NCI-H1694 (cell line): ENCODE data around the gene CYSTM1.
"Not testable (repeated sequence)": the region's sequence is repeated elsewhere in the genome, so short reads cannot be mapped to it uniquely, and the experiment has no call there.

Experiments
- DNase-seq: peaks from one replicate; lab custom pipeline; 2025; lab: John Stamatoyannopoulos, UW

The CYSTM1 gene

GRCh38 chr5:140150201-140150600 is 24.8 kb upstream of the CYSTM1 start:
- DNase-seq, result no peak

GRCh38 chr5:140151144-140152021 is 23.6 kb upstream of the CYSTM1 start:
- no peak for DNase-seq

GRCh38 chr5:140152022-140152999 is 22.7 kb upstream of the CYSTM1 start:
- no peak for DNase-seq

GRCh38 chr5:140153255-140153654 is 21.7 kb upstream of the CYSTM1 start:
- DNase-seq, result no peak

- no peak for DNase-seq
These were observed 21.1 kb upstream of the CYSTM1 start for GRCh38 chr5:140153905-140154304.

- DNase-seq, result not testable (repeated sequence)
These were observed 20.1 kb upstream of the CYSTM1 start for GRCh38 chr5:140154710-140155381.

GRCh38 chr5:140157032-140157781 is 17.8 kb upstream of the CYSTM1 start:
- DNase-seq, result peak; percentile 65

- no peak for DNase-seq
These were observed 15.7 kb upstream of the CYSTM1 start for GRCh38 chr5:140159014-140159927.

GRCh38 chr5:140162275-140162674 is 12.7 kb upstream of the CYSTM1 start:
- no peak for DNase-seq

GRCh38 chr5:140162781-140163180 is 12.2 kb upstream of the CYSTM1 start:
- DNase-seq, result no peak

- no peak for DNase-seq
These were observed 9.7 kb upstream of the CYSTM1 start for GRCh38 chr5:140165101-140165922.

GRCh38 chr5:140165923-140166270 is 9.1 kb upstream of the CYSTM1 start:
- no peak for DNase-seq

- no peak for DNase-seq
These were observed 8.1 kb upstream of the CYSTM1 start for GRCh38 chr5:140166911-140167310.

- DNase-seq, result no peak
These were observed 6.6 kb upstream of the CYSTM1 start for GRCh38 chr5:140168371-140168770.

GRCh38 chr5:140169410-140169809 is 5.6 kb upstream of the CYSTM1 start:
- no peak for DNase-seq

- no peak for DNase-seq
These were observed 2.5 kb upstream of the CYSTM1 start for GRCh38 chr5:140172483-140172882.

- DNase-seq, result no peak
These were observed 974 bp upstream of the CYSTM1 start for GRCh38 chr5:140174014-140174413.

GRCh38 chr5:140175367-140176030 is 511 bp downstream of the CYSTM1 start:
- DNase-seq, result peak; percentile 58

- DNase-seq, result no peak
These were observed 1.0 kb downstream of the CYSTM1 start for GRCh38 chr5:140176031-140176387.
